SK-N-SH treated with all-trans-retinoic acid at 6 μM for 48 hours (cell line): ENCODE results near the gene CSNK2A1.

Experiments
- ARNTL ChIP-seq: fragments of 450-650 bp; formaldehyde crosslinking; IDR thresholded peaks from 2 replicates; pipeline ENCODE4 v1.5.0; 2020; ENCODE audit warnings: low read depth, mild to moderate bottlenecking, moderate library complexity, borderline replicate concordance
- POU6F1 ChIP-seq: fragments of 250-450 bp; sonication (Bioruptor Pico); IDR thresholded peaks from 2 replicates; pipeline ENCODE4 v1.8.0; 2021; ENCODE audit warnings: low read depth, mild to moderate bottlenecking, moderate library complexity, borderline replicate concordance
- PPARA ChIP-seq: fragments of 250-450 bp; sonication (Bioruptor Pico); IDR thresholded peaks from 2 replicates; pipeline ENCODE4 v1.5.0; 2020; ENCODE audit warnings: mild to moderate bottlenecking, borderline replicate concordance
- RARB ChIP-seq: fragments of 250-450 bp; sonication (Bioruptor Pico); IDR thresholded peaks from 2 replicates; pipeline ENCODE4 v1.8.0; 2021; ENCODE audit warnings: mild to moderate bottlenecking, moderate library complexity
- TOX ChIP-seq: fragments of 250-450 bp; sonication (Bioruptor Pico); IDR thresholded peaks from 2 replicates; pipeline ENCODE4 v1.8.0; 2021; ENCODE audit warnings: mild to moderate bottlenecking, moderate library complexity, borderline replicate concordance
- ZNF565 ChIP-seq: fragments of 450-650 bp; formaldehyde crosslinking; conservative IDR thresholded peaks from 2 replicates; pipeline ENCODE4 v1.5.0; 2020; ENCODE audit warnings: low read depth, mild to moderate bottlenecking, moderate library complexity
- ZNF70 ChIP-seq: fragments of 450-650 bp; formaldehyde crosslinking; IDR thresholded peaks from 2 replicates; pipeline ENCODE4 v1.5.0; 2020; ENCODE audit warnings: mild to moderate bottlenecking, moderate library complexity
- TF ChIP-seq, protein P1 (sequence below): fragments of 250-450 bp; sonication (Bioruptor Pico); IDR thresholded peaks from 2 replicates; pipeline ENCODE4 v1.5.1; 2020; ENCODE audit warnings: low read depth, mild to moderate bottlenecking, moderate library complexity

DNA sequence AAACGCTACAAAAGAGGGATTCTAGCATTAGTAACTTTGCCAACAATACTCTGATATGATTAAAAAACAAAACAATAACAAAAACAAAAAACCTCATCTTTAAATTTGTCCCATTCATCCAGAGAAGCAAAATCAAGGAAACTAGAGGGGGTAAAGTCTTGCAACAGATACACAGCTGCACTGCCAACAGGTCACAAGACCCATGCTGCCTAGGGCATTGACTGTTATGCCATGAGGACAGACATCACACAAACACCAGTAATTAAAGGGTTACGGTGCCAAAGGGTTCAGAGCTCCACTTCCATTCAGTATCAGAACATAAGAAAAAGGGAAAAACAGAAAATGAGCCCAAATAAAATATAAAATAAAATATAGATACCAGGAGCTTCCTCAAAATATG, 82.9 kb downstream of the CSNK2A1 start:
- TF ChIP-seq PPARA (CRISPR knock-in tag), result no peak
- no peak for TF ChIP-seq RARB (CRISPR knock-in tag)
- no peak for TF ChIP-seq ZNF565
- no peak for TF ChIP-seq TOX (CRISPR knock-in tag)
- no peak for TF ChIP-seq POU6F1 (CRISPR knock-in tag)
- TF ChIP-seq, protein P1, sequence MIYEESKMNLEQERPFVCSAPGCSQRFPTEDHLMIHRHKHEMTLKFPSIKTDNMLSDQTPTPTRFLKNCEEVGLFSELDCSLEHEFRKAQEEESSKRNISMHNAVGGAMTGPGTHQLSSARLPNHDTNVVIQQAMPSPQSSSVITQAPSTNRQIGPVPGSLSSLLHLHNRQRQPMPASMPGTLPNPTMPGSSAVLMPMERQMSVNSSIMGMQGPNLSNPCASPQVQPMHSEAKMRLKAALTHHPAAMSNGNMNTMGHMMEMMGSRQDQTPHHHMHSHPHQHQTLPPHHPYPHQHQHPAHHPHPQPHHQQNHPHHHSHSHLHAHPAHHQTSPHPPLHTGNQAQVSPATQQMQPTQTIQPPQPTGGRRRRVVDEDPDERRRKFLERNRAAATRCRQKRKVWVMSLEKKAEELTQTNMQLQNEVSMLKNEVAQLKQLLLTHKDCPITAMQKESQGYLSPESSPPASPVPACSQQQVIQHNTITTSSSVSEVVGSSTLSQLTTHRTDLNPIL (CRISPR knock-in tag), result no peak
- no peak for TF ChIP-seq ARNTL
- TF ChIP-seq ZNF70 (CRISPR knock-in tag), result no peak
